PC-9 (cell line): Measurements from ENCODE around the gene RPTOR. TPM values are rescaled to one million over a fixed set of nuclear protein-coding genes. Genes with fewer than 3 reads are reported as not detected.

Experiments
- BruUV-seq: library from RNA; stranded (reverse); fragments of 400-500 nt; replicated peaks from 2 replicates; lab custom pipeline; 2021; lab: Mats Ljungman, UMichigan
- CTCF ChIA-PET: fragments of 300-600 bp; sonication (Branson Sonifier 250); formaldehyde crosslinking; loops from one replicate; lab custom pipeline; 2022; ENCODE audit warnings: antibody characterized with exemption; lab: Charles Lee
- POLR2A ChIA-PET: fragments of 300-600 bp; sonication (Branson Sonifier 250); formaldehyde crosslinking; loops from one replicate; lab custom pipeline; 2022; ENCODE audit warnings: antibody characterized with exemption; ENCODE audit not compliant: unreplicated experiment; lab: Charles Lee
- DNase-seq, 2 experiments: peaks; one replicate each; pipeline versions ENCODE4 v3.0.0 to v3.0.0-alpha.2; 2015 to 2022; ENCODE audit warnings: mixed read lengths in 1 of 2
- H2AFZ ChIP-seq: fragments of 200-600 bp; sonication (generic); 2 replicates; pipeline ENCODE4 v1.8.1; 2017; ENCODE audit warnings: antibody characterized with exemption
- H3F3A ChIP-seq: fragments of 200-600 bp; sonication (generic); 2 replicates; pipeline ENCODE4 v1.8.1; 2017; ENCODE audit warnings: antibody characterized with exemption, mild to moderate bottlenecking, low read depth; ENCODE audit not compliant: insufficient read depth
- H3K27ac ChIP-seq: fragments of 200-600 bp; sonication (generic); 2 replicates; pipeline ENCODE4 v1.6.1; 2016; ENCODE audit warnings: mixed run types
- H3K27me3 ChIP-seq: fragments of 200-600 bp; sonication (generic); 2 replicates; pipeline ENCODE4 v1.6.1; 2016; ENCODE audit warnings: low read depth, mixed run types; ENCODE audit not compliant: insufficient read depth
- H3K36me3 ChIP-seq: fragments of 200-600 bp; sonication (generic); 2 replicates; pipeline ENCODE4 v1.6.1; 2016; ENCODE audit warnings: low read depth, mixed run types
- H3K4me1 ChIP-seq: fragments of 200-600 bp; sonication (generic); replicated peaks from 2 replicates; pipeline ENCODE4 v1.6.1; 2016; ENCODE audit warnings: mixed run types; ENCODE audit not compliant: insufficient read depth
- H3K4me2 ChIP-seq: fragments of 200-600 bp; sonication (generic); 2 replicates; pipeline ENCODE4 v1.6.1; 2017; ENCODE audit warnings: mixed run types
- H3K4me3 ChIP-seq: fragments of 200-600 bp; sonication (generic); 2 replicates; pipeline ENCODE4 v1.6.1; 2016; ENCODE audit warnings: mixed run types
- H3K79me2 ChIP-seq: fragments of 200-600 bp; sonication (generic); 2 replicates; pipeline ENCODE4 v1.6.1; 2017; ENCODE audit warnings: low read depth, mixed run types
- H3K9me2 ChIP-seq: fragments of 200-600 bp; sonication (generic); 2 replicates; pipeline ENCODE4 v1.8.1; 2017; ENCODE audit warnings: mild to moderate bottlenecking; ENCODE audit not compliant: insufficient read depth
- H3K9me3 ChIP-seq: fragments of 200-600 bp; sonication (generic); 2 replicates; pipeline ENCODE4 v1.8.1; 2016; ENCODE audit warnings: low read depth; ENCODE audit not compliant: insufficient read depth
- H4K20me1 ChIP-seq: fragments of 200-600 bp; sonication (generic); 2 replicates; pipeline ENCODE4 v1.8.1; 2017; ENCODE audit not compliant: insufficient read depth
- EZH2 ChIP-seq: fragments of 200-600 bp; sonication (generic); IDR thresholded peaks from 2 replicates; pipeline ENCODE4 v1.8.0; 2017; ENCODE audit warnings: antibody characterized with exemption, low read depth
- intact Hi-C: fragments of 100-400 bp; cut with micrococcal nuclease; formaldehyde crosslinking; loops from one replicate; pipeline ENCODE4 v1.10.0; 2022; ENCODE audit not compliant: unreplicated experiment
- total RNA-seq: library from RNA; stranded (reverse); gene quantifications from 2 replicates; pipeline ENCODE4 v1.2.3, GENCODE V29; 2021
- TF ChIP-seq, protein P1 (sequence below): fragments of 200-600 bp; sonication (generic); conservative IDR thresholded peaks from 2 replicates; pipeline ENCODE4 v1.6.1; 2017; ENCODE audit warnings: mixed run types, antibody characterized with exemption, mild to moderate bottlenecking, moderate library complexity

RPTOR gene
- total RNA-seq, 1 experiment from 2014 or later = 50.8 TPM

DNA sequence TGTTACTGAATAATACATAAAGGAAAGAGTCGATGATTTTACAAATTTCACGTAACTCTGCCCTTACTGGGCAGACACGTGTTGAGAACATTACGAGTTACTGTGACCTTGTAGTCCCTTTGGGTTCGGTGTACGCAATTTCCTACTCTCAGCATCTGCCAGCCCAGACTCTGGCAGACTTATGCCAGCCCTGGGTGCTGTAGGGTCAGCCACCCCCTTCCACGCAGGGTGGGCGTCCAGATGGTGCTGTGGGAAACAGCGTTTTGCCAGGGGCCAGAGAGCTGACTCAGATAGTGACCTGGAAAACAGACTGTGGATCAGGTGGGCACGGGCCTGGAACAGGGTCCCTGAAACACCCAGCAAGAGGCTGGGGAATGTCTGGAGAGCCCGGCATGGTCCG is 148.9 kb downstream of the RPTOR start:
- no TSS peak for BruUV-seq
- intact Hi-C loops = no loop called here

DNA sequence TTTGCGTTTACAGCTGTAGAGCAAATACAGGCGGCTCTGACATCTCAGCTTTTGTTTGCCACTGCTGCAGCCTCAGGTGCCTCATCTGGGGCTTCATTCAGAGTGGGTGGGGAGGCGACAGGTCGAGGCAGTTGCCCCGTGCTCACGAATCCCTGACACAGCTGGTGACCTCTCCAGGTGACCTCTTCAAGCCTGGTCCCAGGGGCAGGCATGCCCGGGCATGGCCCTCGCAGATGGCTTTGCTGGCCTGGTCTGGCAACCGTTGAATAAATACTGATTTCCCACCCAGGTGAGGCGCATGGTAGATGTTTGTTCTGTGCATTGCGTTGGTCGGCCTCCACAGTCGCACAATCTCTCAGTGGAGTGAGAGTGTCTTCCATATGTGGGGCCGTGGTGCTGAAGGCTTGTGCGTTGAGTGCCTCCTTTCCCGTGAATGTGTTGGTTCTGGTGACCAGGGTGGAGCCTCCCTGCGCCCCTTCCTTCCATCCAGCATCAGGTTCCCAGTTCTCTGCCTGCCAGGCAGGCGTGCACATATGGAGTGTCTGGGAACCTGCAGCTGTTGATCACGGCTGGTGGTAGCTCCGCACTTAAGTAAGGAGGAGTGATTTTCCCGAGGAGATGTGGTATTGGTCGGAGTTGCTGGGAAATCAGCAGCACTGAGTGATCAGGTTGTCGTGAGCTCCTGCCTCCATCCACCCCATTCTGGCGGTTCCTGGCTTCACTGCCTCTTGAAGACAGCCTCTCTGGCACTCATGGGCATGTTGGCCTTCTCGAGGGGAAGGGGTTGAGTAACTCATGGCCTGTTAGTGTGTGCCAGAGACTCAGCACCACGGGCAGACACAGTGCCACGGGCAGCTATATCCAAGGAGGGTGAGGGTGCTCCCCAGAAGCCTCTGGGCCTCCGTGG is 149.7 kb downstream of the RPTOR start:
- no peak for DNase-seq
- Histone ChIP-seq H4K20me1 (no peaks in the 10 kb centered on the region; the same call in 1 of the 2 replicates), H3K4me1 (no peaks in the 10 kb centered on the region), H3K9me3 (no peaks in the 10 kb centered on the region), H3K79me2 (peaks cover 11% of the 10 kb centered on the region; the same call in 1 of the 2 replicates), H3K27me3 (no peaks in the 10 kb centered on the region), H3F3A (no peaks in the 10 kb centered on the region), H3K9me2 (no peaks in the 10 kb centered on the region), H3K4me2 (no peak overlapping the region), H3K27ac (no peak overlapping the region), H3K4me3 (no peak overlapping the region), H2AFZ (no peak overlapping the region), H3K36me3 (no peaks in the 10 kb centered on the region)
- intact Hi-C loops = no loop called here
- ChIA-PET POLR2A (no interaction called here), CTCF (no interaction called here)
- BruUV-seq = no TSS peak
- TF ChIP-seq, protein P1, sequence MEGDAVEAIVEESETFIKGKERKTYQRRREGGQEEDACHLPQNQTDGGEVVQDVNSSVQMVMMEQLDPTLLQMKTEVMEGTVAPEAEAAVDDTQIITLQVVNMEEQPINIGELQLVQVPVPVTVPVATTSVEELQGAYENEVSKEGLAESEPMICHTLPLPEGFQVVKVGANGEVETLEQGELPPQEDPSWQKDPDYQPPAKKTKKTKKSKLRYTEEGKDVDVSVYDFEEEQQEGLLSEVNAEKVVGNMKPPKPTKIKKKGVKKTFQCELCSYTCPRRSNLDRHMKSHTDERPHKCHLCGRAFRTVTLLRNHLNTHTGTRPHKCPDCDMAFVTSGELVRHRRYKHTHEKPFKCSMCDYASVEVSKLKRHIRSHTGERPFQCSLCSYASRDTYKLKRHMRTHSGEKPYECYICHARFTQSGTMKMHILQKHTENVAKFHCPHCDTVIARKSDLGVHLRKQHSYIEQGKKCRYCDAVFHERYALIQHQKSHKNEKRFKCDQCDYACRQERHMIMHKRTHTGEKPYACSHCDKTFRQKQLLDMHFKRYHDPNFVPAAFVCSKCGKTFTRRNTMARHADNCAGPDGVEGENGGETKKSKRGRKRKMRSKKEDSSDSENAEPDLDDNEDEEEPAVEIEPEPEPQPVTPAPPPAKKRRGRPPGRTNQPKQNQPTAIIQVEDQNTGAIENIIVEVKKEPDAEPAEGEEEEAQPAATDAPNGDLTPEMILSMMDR = no peak
- no peak for TF ChIP-seq EZH2

More for the DNA sequence above, 148.9 kb downstream of the RPTOR start:
- no peaks in the 10 kb centered on the region for H3K27me3 ChIP-seq
- CTCF ChIA-PET = no interaction called here
- POLR2A ChIA-PET = no interaction called here
- no peaks in the 10 kb centered on the region for H3K9me3 ChIP-seq
- no peak overlapping the region for H2AFZ ChIP-seq
- H3K4me2 ChIP-seq = no peak overlapping the region
- no peaks in the 10 kb centered on the region for H3K9me2 ChIP-seq
- DNase-seq = no peak
- H3K36me3 ChIP-seq = no peaks in the 10 kb centered on the region
- no peak overlapping the region for H3K27ac ChIP-seq
- no peaks in the 10 kb centered on the region for H3F3A ChIP-seq
- no peaks in the 10 kb centered on the region for H3K4me1 ChIP-seq
- peaks cover 11% of the 10 kb centered on the region; the same call in 1 of the 2 replicates for H3K79me2 ChIP-seq
- TF ChIP-seq, protein P1 = no peak
- TF ChIP-seq EZH2 = no peak
- no peak overlapping the region for H3K4me3 ChIP-seq
- no peaks in the 10 kb centered on the region; the same call in 1 of the 2 replicates for H4K20me1 ChIP-seq

- TF ChIP-seq, protein P1 = no peak
- TF ChIP-seq EZH2 = no peak
- Histone ChIP-seq H3K36me3 (no peaks in the 10 kb centered on the region), H3K4me3 (no peak overlapping the region), H3F3A (no peaks in the 10 kb centered on the region), H3K27me3 (no peaks in the 10 kb centered on the region), H3K9me3 (no peaks in the 10 kb centered on the region), H3K4me2 (no peak overlapping the region), H2AFZ (no peak overlapping the region), H3K27ac (no peak overlapping the region), H4K20me1 (no peaks in the 10 kb centered on the region; the same call in 1 of the 2 replicates), H3K4me1 (no peaks in the 10 kb centered on the region), H3K9me2 (no peaks in the 10 kb centered on the region), H3K79me2 (peaks cover 11% of the 10 kb centered on the region; the same call in 1 of the 2 replicates)
- ChIA-PET POLR2A (no interaction called here), CTCF (no interaction called here)
- no TSS peak for BruUV-seq
- intact Hi-C loops = no loop called here
- DNase-seq = no peak
Observed at GRCh38 chr17:80694992-80695912, 150.6 kb downstream of the RPTOR start.
